K562 (cell line): ENCODE data around the gene PPTC7. TPM values are rescaled to one million over a fixed set of nuclear protein-coding genes. Genes with fewer than 3 reads are reported as not detected.

Source experiments
- BDP1 ChIP-seq: IDR thresholded peaks from 3 replicates; pipeline ENCODE4 v1.6.1; 2011; ENCODE audit not compliant: insufficient read length, insufficient read depth
- DACH1 ChIP-seq: fragments of 450-650 bp; IDR thresholded peaks from 2 replicates; pipeline ENCODE4 v1.6.1; 2018; ENCODE audit not compliant: partially characterized antibody
- HDAC6 ChIP-seq: IDR thresholded peaks from 2 replicates; pipeline ENCODE4 v1.6.1; 2012; ENCODE audit warnings: low read depth, mild to moderate bottlenecking, control low read depth, inconsistent platforms, low read length, moderate library complexity
- HLTF ChIP-seq: fragments of 450-650 bp; IDR thresholded peaks from 2 replicates; pipeline ENCODE4 v1.6.1; 2016
- JUND ChIP-seq, 2 experiments: IDR thresholded peaks; 2 replicates in 1 of 2; 3 replicates in 1 of 2; pipeline ENCODE4 v1.6.1; 2011; ENCODE audit warnings: borderline replicate concordance in 2 of 2, low read depth in 2 of 2, low read length in 2 of 2, improper control_type of control experiment in 1 of 2, missing biosample characterization in 1 of 2, missing genetic modification characterization in 1 of 2, missing genetic modification reagents in 1 of 2
- MBD2 ChIP-seq: sonication (generic); IDR thresholded peaks from 2 replicates; pipeline ENCODE4 v1.6.1; 2016; ENCODE audit warnings: low read depth, borderline replicate concordance
- NEUROD1 ChIP-seq: fragments of 150-350 bp; IDR thresholded peaks from 2 replicates; pipeline ENCODE4 v1.6.1; 2014; ENCODE audit warnings: borderline replicate concordance, low read length, low read depth; ENCODE audit not compliant: partially characterized antibody
- PHF21A ChIP-seq: fragments of 450-650 bp; IDR thresholded peaks from 2 replicates; pipeline ENCODE4 v1.6.1; 2017; ENCODE audit warnings: low read depth, borderline replicate concordance
- PURB ChIP-seq: sonication (generic); formaldehyde crosslinking; IDR thresholded peaks from 2 replicates; pipeline ENCODE4 v1.9.0; 2021; ENCODE audit warnings: low read depth, mild to moderate bottlenecking, missing genetic modification reagents
- RHOXF2B ChIP-seq: fragments of 250-450 bp; sonication (Bioruptor Pico); conservative IDR thresholded peaks from 2 replicates; pipeline ENCODE4 v1.5.1; 2021
- STAG1 ChIP-seq: sonication (generic); formaldehyde crosslinking; IDR thresholded peaks from 2 replicates; pipeline ENCODE4 v1.5.0; 2020; ENCODE audit warnings: missing genetic modification reagents, borderline replicate concordance
- TAF9B ChIP-seq: fragments of 450-650 bp; IDR thresholded peaks from 2 replicates; pipeline ENCODE4 v1.6.1; 2018; ENCODE audit warnings: mild to moderate bottlenecking; ENCODE audit not compliant: partially characterized antibody
- ZNF699 ChIP-seq: fragments of 250-450 bp; sonication (Bioruptor Pico); IDR thresholded peaks from 2 replicates; pipeline ENCODE4 v1.8.0; 2021; ENCODE audit warnings: mild to moderate bottlenecking, moderate library complexity; ENCODE audit not compliant: insufficient replicate concordance
- polyA plus RNA-seq, 8 experiments: library from polyadenylated mRNA; depleted of rRNA in 4 of 8; stranded (reverse) in 5 of 8; unstranded in 3 of 8; fragments of >200 nt; fragmentation: Nextera tagmentation in 2 of 8; fragmentation: Illumina TruSeq in 1 of 8; extraction: Ambion mirVana in 2 of 8; extraction: Trizol in 1 of 8; gene quantifications; 2 replicates each; pipeline versions ENCODE4 v1.2.1 to v1.2.3, GENCODE V29; 2011 to 2014; ENCODE audit warnings: inconsistent platforms in 1 of 8, missing spikeins in 1 of 8
- total RNA-seq, 7 experiments: library from RNA; depleted of rRNA in 6 of 7; stranded (reverse); fragments of >200 nt in 6 of 7; fragmentation: Illumina TruSeq in 2 of 7; extraction: Trizol in 2 of 7; gene quantifications; 2 replicates each; pipeline versions ENCODE4 v1.2.1 to v1.2.3, GENCODE V29; 2011 to 2021; ENCODE audit warnings: low replicate concordance in 1 of 7
- TF ChIP-seq, protein P1 (sequence below): fragments of 450-650 bp; formaldehyde crosslinking; IDR thresholded peaks from 2 replicates; pipeline ENCODE4 v1.4.0; 2020; ENCODE audit warnings: mild to moderate bottlenecking, moderate library complexity
- TF ChIP-seq, protein P2 (sequence below): fragments of 450-650 bp; IDR thresholded peaks from 2 replicates; pipeline ENCODE4 v1.6.1; 2014; ENCODE audit warnings: low read depth, mild to moderate bottlenecking, moderate library complexity, borderline replicate concordance
- TF ChIP-seq, protein P3 (sequence below): fragments of 450-650 bp; conservative IDR thresholded peaks from 2 replicates; pipeline ENCODE4 v1.6.1; 2016; ENCODE audit warnings: missing genetic modification characterization, low read depth, mild to moderate bottlenecking, control low read depth, missing compliant biosample characterization
- TF ChIP-seq, protein P4 (sequence below): fragments of 250-450 bp; sonication (Bioruptor Pico); IDR thresholded peaks from 2 replicates; pipeline ENCODE4 v1.8.0; 2022; ENCODE audit warnings: inconsistent platforms
- TF ChIP-seq, protein P5 (sequence below): fragments of 250-450 bp; sonication (Bioruptor Pico); IDR thresholded peaks from 2 replicates; pipeline ENCODE4 v1.6.1; 2021; ENCODE audit warnings: mild to moderate bottlenecking

The PPTC7 gene
- total and polyA plus RNA-seq, 9 of the 15 experiments (the other 6 are each of a cell fraction or from before 2014, with no cell fraction given) = 2.6 to 23.1 (median 11.9) TPM

DNA sequence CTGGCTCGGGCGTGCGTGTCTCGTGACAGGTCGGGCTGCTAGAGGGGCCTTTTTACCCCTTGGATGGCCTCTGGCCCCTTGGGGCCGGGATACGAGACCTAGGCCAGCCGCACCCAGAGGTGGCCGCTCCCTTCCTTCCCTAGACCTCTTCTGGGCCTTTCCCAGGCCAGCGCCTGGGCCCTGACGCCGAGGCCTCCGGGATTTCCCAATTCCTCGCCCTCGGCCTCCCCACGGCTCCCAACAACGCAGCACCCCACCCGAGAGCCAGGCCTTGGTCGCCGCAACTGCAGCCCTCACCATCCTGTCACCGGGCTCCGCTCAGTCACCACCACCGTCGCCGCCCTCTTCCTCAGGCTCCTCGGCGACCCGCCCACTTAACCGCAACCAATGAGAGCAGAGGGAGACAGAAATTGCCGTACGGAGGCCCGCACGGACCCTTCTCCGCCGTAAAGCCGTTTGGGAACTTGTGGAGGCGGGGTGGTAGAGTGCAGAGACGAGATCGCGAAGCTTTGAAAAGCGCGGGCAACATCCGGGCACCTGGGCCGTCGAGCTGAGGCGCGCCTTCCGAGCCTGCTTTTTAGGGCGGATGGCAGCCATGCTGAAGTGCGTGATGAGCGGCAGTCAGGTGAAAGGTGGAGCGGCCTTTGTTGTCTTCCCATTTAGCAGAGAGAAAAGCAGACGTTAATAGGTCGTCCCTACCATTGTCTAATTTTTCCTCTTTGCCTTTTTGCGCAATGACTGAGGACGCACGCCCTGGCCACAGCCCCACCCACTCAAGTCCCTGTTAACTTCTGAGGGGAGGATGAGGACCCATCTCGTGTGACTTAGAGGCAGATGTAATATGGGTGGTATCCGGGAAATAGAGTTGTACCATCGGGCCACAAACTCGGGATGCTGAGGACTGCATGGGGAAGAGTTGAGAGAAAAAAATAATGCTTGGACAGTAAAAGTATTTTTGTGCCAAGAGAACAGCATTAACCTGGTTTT lies 81.1 kb downstream of the PPTC7 start, which contains the start of the genes RAD9B and VPS29 (continued):
- TF ChIP-seq STAG1 (CRISPR knock-in tag) (no peak), TAF9B (peak; percentile 88), MBD2 (peak; percentile 71), HLTF (no peak), PHF21A (no peak), JUND (IDR thresholded peaks at IDR 0.05; ENCODE audit: borderline replicate concordance, low read depth, low read length) (peak; percentile 65), JUND (tag; IDR thresholded peaks at IDR 0.05; ENCODE audit: borderline replicate concordance, low read depth, low read length) (peak; percentile 68; the same call in 1 of the 3 replicates), RHOXF2B (CRISPR knock-in tag) (peak; percentile 84), BDP1 (no peak), ZNF699 (CRISPR knock-in tag) (no peak), DACH1 (no peak), PURB (CRISPR knock-in tag) (no peak), NEUROD1 (peak; percentile 91), HDAC6 (no peak)
- TF ChIP-seq, protein P1, sequence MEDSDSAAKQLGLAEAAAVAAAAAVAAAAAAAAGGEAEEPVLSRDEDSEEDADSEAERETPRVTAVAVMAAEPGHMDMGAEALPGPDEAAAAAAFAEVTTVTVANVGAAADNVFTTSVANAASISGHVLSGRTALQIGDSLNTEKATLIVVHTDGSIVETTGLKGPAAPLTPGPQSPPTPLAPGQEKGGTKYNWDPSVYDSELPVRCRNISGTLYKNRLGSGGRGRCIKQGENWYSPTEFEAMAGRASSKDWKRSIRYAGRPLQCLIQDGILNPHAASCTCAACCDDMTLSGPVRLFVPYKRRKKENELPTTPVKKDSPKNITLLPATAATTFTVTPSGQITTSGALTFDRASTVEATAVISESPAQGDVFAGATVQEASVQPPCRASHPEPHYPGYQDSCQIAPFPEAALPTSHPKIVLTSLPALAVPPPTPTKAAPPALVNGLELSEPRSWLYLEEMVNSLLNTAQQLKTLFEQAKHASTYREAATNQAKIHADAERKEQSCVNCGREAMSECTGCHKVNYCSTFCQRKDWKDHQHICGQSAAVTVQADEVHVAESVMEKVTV = no peak
- TF ChIP-seq, protein P2, sequence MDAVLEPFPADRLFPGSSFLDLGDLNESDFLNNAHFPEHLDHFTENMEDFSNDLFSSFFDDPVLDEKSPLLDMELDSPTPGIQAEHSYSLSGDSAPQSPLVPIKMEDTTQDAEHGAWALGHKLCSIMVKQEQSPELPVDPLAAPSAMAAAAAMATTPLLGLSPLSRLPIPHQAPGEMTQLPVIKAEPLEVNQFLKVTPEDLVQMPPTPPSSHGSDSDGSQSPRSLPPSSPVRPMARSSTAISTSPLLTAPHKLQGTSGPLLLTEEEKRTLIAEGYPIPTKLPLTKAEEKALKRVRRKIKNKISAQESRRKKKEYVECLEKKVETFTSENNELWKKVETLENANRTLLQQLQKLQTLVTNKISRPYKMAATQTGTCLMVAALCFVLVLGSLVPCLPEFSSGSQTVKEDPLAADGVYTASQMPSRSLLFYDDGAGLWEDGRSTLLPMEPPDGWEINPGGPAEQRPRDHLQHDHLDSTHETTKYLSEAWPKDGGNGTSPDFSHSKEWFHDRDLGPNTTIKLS = peak; percentile 96
- TF ChIP-seq, protein P3, sequence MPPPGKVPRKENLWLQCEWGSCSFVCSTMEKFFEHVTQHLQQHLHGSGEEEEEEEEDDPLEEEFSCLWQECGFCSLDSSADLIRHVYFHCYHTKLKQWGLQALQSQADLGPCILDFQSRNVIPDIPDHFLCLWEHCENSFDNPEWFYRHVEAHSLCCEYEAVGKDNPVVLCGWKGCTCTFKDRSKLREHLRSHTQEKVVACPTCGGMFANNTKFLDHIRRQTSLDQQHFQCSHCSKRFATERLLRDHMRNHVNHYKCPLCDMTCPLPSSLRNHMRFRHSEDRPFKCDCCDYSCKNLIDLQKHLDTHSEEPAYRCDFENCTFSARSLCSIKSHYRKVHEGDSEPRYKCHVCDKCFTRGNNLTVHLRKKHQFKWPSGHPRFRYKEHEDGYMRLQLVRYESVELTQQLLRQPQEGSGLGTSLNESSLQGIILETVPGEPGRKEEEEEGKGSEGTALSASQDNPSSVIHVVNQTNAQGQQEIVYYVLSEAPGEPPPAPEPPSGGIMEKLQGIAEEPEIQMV = peak; percentile 70
- TF ChIP-seq, protein P4, sequence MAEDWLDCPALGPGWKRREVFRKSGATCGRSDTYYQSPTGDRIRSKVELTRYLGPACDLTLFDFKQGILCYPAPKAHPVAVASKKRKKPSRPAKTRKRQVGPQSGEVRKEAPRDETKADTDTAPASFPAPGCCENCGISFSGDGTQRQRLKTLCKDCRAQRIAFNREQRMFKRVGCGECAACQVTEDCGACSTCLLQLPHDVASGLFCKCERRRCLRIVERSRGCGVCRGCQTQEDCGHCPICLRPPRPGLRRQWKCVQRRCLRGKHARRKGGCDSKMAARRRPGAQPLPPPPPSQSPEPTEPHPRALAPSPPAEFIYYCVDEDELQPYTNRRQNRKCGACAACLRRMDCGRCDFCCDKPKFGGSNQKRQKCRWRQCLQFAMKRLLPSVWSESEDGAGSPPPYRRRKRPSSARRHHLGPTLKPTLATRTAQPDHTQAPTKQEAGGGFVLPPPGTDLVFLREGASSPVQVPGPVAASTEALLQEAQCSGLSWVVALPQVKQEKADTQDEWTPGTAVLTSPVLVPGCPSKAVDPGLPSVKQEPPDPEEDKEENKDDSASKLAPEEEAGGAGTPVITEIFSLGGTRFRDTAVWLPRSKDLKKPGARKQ = no peak; the same call in 1 of the 2 replicates
- TF ChIP-seq, protein P5, sequence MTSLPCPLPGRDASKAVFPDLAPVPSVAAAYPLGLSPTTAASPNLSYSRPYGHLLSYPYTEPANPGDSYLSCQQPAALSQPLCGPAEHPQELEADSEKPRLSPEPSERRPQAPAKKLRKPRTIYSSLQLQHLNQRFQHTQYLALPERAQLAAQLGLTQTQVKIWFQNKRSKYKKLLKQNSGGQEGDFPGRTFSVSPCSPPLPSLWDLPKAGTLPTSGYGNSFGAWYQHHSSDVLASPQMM (CRISPR knock-in tag) = no peak
